Neuronal stem cell (in vitro differentiated cells): ENCODE data around the gene ANKRD39.
A peak's percentile ranks its signal among the peaks of the same experiment; 100 is the strongest.

ENCODE experiments used
- DNase-seq: peaks from one replicate; pipeline ENCODE4 v3.0.0-alpha.2; 2013; ENCODE audit warnings: low spot score
- H2AFZ ChIP-seq: one replicate; pipeline ENCODE4 v1.6.1; 2013; ENCODE audit warnings: mild to moderate bottlenecking, low read length, inconsistent platforms
- H2AK5ac ChIP-seq: 2 replicates; pipeline ENCODE4 v1.6.1; 2013; ENCODE audit warnings: low read depth, mild to moderate bottlenecking, inconsistent platforms, low read length, moderate library complexity, mixed read lengths
- H2BK120ac ChIP-seq: 2 replicates; pipeline ENCODE4 v1.6.1; 2013; ENCODE audit warnings: low read depth, mild to moderate bottlenecking, inconsistent platforms, low read length, moderate library complexity, mixed read lengths
- H2BK12ac ChIP-seq: one replicate; pipeline ENCODE4 v1.6.1; 2013; ENCODE audit warnings: low read length, inconsistent platforms
- H2BK15ac ChIP-seq: 2 replicates; pipeline ENCODE4 v1.6.1; 2013; ENCODE audit warnings: mild to moderate bottlenecking, low read length, inconsistent platforms, mixed read lengths
- H2BK5ac ChIP-seq: one replicate; pipeline ENCODE4 v1.6.1; 2013; ENCODE audit warnings: inconsistent platforms, mild to moderate bottlenecking, low read length, moderate library complexity
- H3K14ac ChIP-seq: one replicate; pipeline ENCODE4 v1.6.1; 2013; ENCODE audit warnings: low read length, inconsistent platforms
- H3K18ac ChIP-seq: 2 replicates; pipeline ENCODE4 v1.6.1; 2013; ENCODE audit warnings: low read length, inconsistent platforms
- H3K23ac ChIP-seq: 2 replicates; pipeline ENCODE4 v1.6.1; 2013; ENCODE audit warnings: low read depth, mild to moderate bottlenecking, mixed read lengths, low read length, inconsistent platforms; ENCODE audit not compliant: poor library complexity
- H3K27ac ChIP-seq: replicated peaks from 3 replicates; pipeline ENCODE4 v1.5.1; 2013; ENCODE audit warnings: low read length, inconsistent platforms
- H3K27me3 ChIP-seq, 3 experiments: 2 replicates each; pipeline ENCODE4 v1.6.1; 2013; ENCODE audit warnings: low read length in 3 of 3, mild to moderate bottlenecking in 2 of 3, inconsistent platforms in 1 of 3, low read depth in 1 of 3, mixed read lengths in 1 of 3, moderate library complexity in 1 of 3; ENCODE audit not compliant: control insufficient read depth in 3 of 3, insufficient read depth in 3 of 3
- H3K36me3 ChIP-seq, 2 donors: replicated peaks in 1 of 2; 2 replicates each; pipeline ENCODE4 v1.6.1; 2013; ENCODE audit warnings: low read length in 2 of 2; ENCODE audit not compliant: control insufficient read depth in 2 of 2, insufficient read depth in 2 of 2
- H3K4ac ChIP-seq: 2 replicates; pipeline ENCODE4 v1.6.1; 2013; ENCODE audit warnings: inconsistent platforms, mild to moderate bottlenecking, low read length, moderate library complexity
- H3K4me1 ChIP-seq, 2 donors: 1 replicate in 1 of 2; 2 replicates in 1 of 2; pipeline ENCODE4 v1.6.1; 2013; ENCODE audit warnings: low read length in 2 of 2, low read depth in 1 of 2; ENCODE audit not compliant: control insufficient read depth in 2 of 2, insufficient read depth in 1 of 2
- H3K4me2 ChIP-seq: one replicate; pipeline ENCODE4 v1.6.1; 2013; ENCODE audit warnings: mild to moderate bottlenecking, low read length, inconsistent platforms; ENCODE audit not compliant: insufficient read depth, poor library complexity, severe bottlenecking
- H3K4me3 ChIP-seq, 2 donors: 2 replicates each; pipeline ENCODE4 v1.5.1; 2013; ENCODE audit warnings: low read length in 2 of 2, mild to moderate bottlenecking in 2 of 2, inconsistent platforms in 1 of 2, moderate library complexity in 1 of 2
- H3K79me1 ChIP-seq: one replicate; pipeline ENCODE4 v1.6.1; 2013; ENCODE audit warnings: low read depth, mild to moderate bottlenecking, inconsistent platforms, low read length, moderate library complexity
- H3K9ac ChIP-seq: one replicate; pipeline ENCODE4 v1.6.1; 2013; ENCODE audit warnings: mild to moderate bottlenecking, low read depth, low read length, inconsistent platforms; ENCODE audit not compliant: poor library complexity
- H3K9me3 ChIP-seq, 2 donors: replicated peaks in 1 of 2; 2 replicates each; pipeline versions ENCODE3 to v1.6.1; 2013; ENCODE audit warnings: low read length in 2 of 2, mild to moderate bottlenecking in 2 of 2, inconsistent platforms in 1 of 2, low read depth in 1 of 2, mixed read lengths in 1 of 2, moderate library complexity in 1 of 2; ENCODE audit not compliant: control insufficient read depth in 2 of 2, insufficient read depth in 1 of 2
- H4K8ac ChIP-seq: one replicate; pipeline ENCODE4 v1.6.1; 2013; ENCODE audit warnings: low read depth, mild to moderate bottlenecking, inconsistent platforms, low read length, moderate library complexity
- H4K91ac ChIP-seq: one replicate; pipeline ENCODE4 v1.6.1; 2013; ENCODE audit warnings: low read length, low read depth, mild to moderate bottlenecking, inconsistent platforms; ENCODE audit not compliant: poor library complexity
- WGBS, 2 donors: extraction: QIAGEN DNeasy Blood & Tissue Kit; methylation state at CpG; one replicate each; pipeline ENCODE4 v1.1.7; 2013; ENCODE audit warnings: missing lambda C conversion rate in 2 of 2, mixed read lengths in 1 of 2; ENCODE audit not compliant: insufficient read length in 2 of 2, insufficient replicate concordance in 1 of 2; ENCODE audit errors: extremely low coverage in 2 of 2; 5-methylcytosine and 5-hydroxymethylcytosine counted together

Gene ANKRD39

DNA sequence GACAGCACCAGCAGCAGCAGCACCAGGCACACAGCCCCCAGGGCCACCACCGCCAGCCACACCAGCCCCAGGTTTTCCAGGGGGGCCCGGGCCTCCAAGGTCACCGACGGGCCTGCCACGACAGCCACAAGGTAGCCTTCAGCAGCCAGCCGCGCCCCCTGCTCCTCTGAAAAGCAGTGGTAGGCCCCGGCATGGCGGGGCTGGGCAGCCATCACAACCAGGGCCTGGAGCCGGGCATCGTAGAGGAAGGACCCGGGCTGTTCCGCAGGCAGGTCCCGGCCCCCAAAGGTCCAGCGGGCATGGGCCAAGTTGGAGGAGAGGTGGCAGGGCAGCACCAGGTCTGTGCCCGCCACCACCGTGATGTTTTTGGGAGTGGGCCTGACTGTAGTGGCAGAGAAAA lies 3.3 kb upstream of the ANKRD39 start:
- H3K4me3 ChIP-seq = no peak overlapping the region
- no peak overlapping the region for H2AFZ ChIP-seq
- no peak overlapping the region for H2BK12ac ChIP-seq
- no peak overlapping the region for H3K14ac ChIP-seq
- no peaks in the 10 kb centered on the region for H3K9me3 ChIP-seq
- H3K27me3 ChIP-seq = no peaks in the 10 kb centered on the region
- H3K18ac ChIP-seq = no peak overlapping the region
- H3K36me3 ChIP-seq = peaks cover 49 to 58% of the 10 kb centered on the region in 2 donors
- no peak overlapping the region for H3K27ac ChIP-seq
- H3K9ac ChIP-seq = peak overlapping the region; percentile 38
- H2BK15ac ChIP-seq = no peak overlapping the region
- H2BK120ac ChIP-seq = no peak overlapping the region
- H3K4ac ChIP-seq = no peak overlapping the region
- peaks cover 21% of the 10 kb centered on the region for H3K79me1 ChIP-seq
- peak overlapping the region; percentile 47 for H3K23ac ChIP-seq
- WGBS, 2 donors = no CpG with 5 or more reads among the region's 17 CpGs
- no peak for DNase-seq
- peak overlapping the region; percentile 56 for H2BK5ac ChIP-seq
- peak overlapping the region; percentile 0 for H3K4me2 ChIP-seq
- H2AK5ac ChIP-seq = no peak overlapping the region
- H3K4me1 ChIP-seq = peaks cover 11% of the 10 kb centered on the region in 2 donors
- H4K91ac ChIP-seq = no peak overlapping the region
- no peak overlapping the region for H4K8ac ChIP-seq

DNA sequence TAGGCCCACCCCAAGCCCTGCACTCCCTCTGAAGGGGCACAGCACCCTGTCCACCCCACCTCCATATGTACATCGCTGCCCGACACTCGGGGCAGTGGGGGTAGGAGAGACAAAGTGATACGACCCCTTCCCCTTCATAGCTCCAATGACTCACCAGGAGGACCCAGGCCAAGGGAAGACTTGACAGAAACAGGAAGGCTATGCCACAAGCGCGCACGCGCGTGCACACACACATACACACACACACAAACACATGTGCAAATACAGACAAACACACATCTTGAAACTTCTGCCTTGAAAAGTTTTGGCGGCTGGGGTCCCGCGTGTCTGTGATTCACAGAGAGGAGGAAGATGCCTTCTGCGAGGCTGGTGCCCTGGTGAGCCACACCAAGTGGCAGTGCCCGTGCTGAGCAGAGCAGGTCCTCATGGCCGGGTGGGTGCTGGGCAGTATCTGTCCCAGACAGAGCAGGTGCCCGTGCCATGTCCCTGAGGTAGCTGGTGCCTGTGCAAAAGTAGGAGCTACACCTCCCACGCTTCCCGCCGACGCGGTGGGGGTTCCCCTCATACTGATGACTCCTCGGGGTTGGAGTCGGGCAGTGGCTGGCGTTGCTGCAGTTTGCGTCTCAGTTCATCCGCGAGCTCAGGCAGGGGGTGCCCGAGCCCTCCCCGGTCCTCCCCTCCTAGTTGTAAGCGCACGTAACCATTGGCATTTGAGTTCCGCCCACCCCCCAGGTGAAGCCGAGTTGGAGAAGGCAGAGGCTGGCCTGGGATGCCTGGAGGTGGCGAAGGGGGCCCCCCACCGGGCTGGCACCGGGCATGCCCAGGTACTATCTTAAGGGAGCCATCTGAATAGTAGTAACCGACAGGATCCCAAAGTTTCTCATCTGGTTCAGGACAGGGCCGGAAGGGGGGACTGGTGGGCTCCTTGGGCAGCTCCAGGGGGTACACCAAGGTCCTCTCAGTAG lies 2.5 kb upstream of the ANKRD39 start:
- Histone ChIP-seq H3K4ac (no peak overlapping the region), H4K91ac (no peak overlapping the region), H2AK5ac (no peak overlapping the region), H3K4me2 (peak overlapping the region; percentile 0), H3K9me3 (no peaks in the 10 kb centered on the region), H3K79me1 (peaks cover 15% of the 10 kb centered on the region), H3K27ac (no peak overlapping the region), H3K18ac (no peak overlapping the region), H3K23ac (peak overlapping the region; percentile 47), H2BK120ac (no peak overlapping the region), H3K4me1 (peaks cover 11% of the 10 kb centered on the region in 2 donors), H2AFZ (no peak overlapping the region), H3K9ac (peak overlapping the region; percentile 50), H2BK12ac (no peak overlapping the region), H2BK15ac (no peak overlapping the region), H2BK5ac (no peak overlapping the region), H4K8ac (peak overlapping the region; percentile 1), H3K36me3 (peaks cover 42 to 51% of the 10 kb centered on the region in 2 donors), H3K27me3 (no peaks in the 10 kb centered on the region), H3K14ac (no peak overlapping the region), H3K4me3 (no peak overlapping the region)
- no CpG with 5 or more reads among the region's 38 CpGs for WGBS, 2 donors
- DNase-seq = no peak

GRCh38 chr2:96859681-96860064 lies 1.9 kb upstream of the ANKRD39 start:
- no peak overlapping the region for H2AK5ac ChIP-seq
- no peak overlapping the region for H2BK12ac ChIP-seq
- H2AFZ ChIP-seq = no peak overlapping the region
- 100% methylated on average over 1 of the region's 4 CpGs; no CpG with 5 or more reads in 1 of the 2 donors for WGBS, 2 donors
- H3K4me1 ChIP-seq = peaks cover 11% of the 10 kb centered on the region in 2 donors
- no peak overlapping the region for H4K91ac ChIP-seq
- H3K4me3 ChIP-seq = no peak overlapping the region
- H3K9ac ChIP-seq = peak overlapping the region; percentile 84
- no peak overlapping the region for H3K14ac ChIP-seq
- H4K8ac ChIP-seq = no peak overlapping the region
- H2BK15ac ChIP-seq = no peak overlapping the region
- H3K4me2 ChIP-seq = no peak overlapping the region
- H2BK5ac ChIP-seq = no peak overlapping the region
- no peak for DNase-seq
- peaks cover 35 to 44% of the 10 kb centered on the region in 2 donors for H3K36me3 ChIP-seq
- no peak overlapping the region for H3K18ac ChIP-seq
- H3K4ac ChIP-seq = no peak overlapping the region
- H3K27me3 ChIP-seq = no peaks in the 10 kb centered on the region
- H3K9me3 ChIP-seq = no peaks in the 10 kb centered on the region
- H2BK120ac ChIP-seq = no peak overlapping the region
- no peak overlapping the region for H3K27ac ChIP-seq
- H3K79me1 ChIP-seq = peaks cover 8% of the 10 kb centered on the region
- H3K23ac ChIP-seq = no peak overlapping the region

- Histone ChIP-seq H2BK5ac (no peak overlapping the region), H3K9me3 (no peaks in the 10 kb centered on the region), H3K9ac (peak overlapping the region; percentile 84), H3K27me3 (no peaks in the 10 kb centered on the region), H2BK120ac (no peak overlapping the region), H3K18ac (peak overlapping the region; percentile 2), H2AK5ac (peak overlapping the region; percentile 53), H3K27ac (peak overlapping the region; percentile 12), H3K23ac (peak overlapping the region; percentile 45), H3K4me3 (no peak overlapping the region), H2BK12ac (no peak overlapping the region), H4K91ac (no peak overlapping the region), H4K8ac (no peak overlapping the region), H3K36me3 (peaks cover 31 to 43% of the 10 kb centered on the region in 2 donors), H3K4me1 (peaks cover 11% of the 10 kb centered on the region in 2 donors), H3K4me2 (peak overlapping the region; percentile 91), H3K14ac (peak overlapping the region; percentile 49), H2BK15ac (no peak overlapping the region), H3K79me1 (peaks cover 4% of the 10 kb centered on the region), H2AFZ (peak overlapping the region; percentile 90), H3K4ac (no peak overlapping the region)
- WGBS, 2 donors = no CpG with 5 or more reads among the region's 11 CpGs
- no peak for DNase-seq
Observed at GRCh38 chr2:96859099-96859649, 1.4 kb upstream of the ANKRD39 start.
